HG03097 (cell line): ENCODE data around the gene CTH.
"Not testable (repeated sequence)": the region's sequence is repeated elsewhere in the genome, so short reads cannot be mapped to it uniquely, and the experiment has no call there.

Experiments
- ATAC-seq: cut with Tn5 transposase; IDR thresholded peaks from one replicate; pipeline ENCODE4 v1.9.1; 2021; ENCODE audit not compliant: unreplicated experiment, low FRiP score

Gene CTH

DNA sequence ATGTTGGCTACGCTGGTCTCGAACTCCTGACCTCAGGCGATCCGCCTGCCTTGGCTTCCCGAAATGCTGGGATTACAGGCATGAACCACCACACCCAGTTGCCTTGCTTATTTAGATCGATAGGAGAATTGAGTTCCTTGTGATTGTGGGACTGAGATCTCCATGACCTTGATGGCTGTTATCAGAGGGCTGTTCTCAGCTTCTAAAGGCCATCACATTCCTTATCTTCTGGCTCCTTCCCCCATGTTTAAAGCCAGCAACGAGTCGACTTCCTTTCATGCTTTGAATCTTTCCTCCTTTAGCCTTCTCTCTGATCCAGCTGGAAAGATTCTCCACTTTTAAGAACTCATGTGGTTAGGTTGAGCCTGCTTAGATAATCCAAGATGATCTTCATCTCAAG, 38.0 kb downstream of the CTH start:
- no peak for ATAC-seq

DNA sequence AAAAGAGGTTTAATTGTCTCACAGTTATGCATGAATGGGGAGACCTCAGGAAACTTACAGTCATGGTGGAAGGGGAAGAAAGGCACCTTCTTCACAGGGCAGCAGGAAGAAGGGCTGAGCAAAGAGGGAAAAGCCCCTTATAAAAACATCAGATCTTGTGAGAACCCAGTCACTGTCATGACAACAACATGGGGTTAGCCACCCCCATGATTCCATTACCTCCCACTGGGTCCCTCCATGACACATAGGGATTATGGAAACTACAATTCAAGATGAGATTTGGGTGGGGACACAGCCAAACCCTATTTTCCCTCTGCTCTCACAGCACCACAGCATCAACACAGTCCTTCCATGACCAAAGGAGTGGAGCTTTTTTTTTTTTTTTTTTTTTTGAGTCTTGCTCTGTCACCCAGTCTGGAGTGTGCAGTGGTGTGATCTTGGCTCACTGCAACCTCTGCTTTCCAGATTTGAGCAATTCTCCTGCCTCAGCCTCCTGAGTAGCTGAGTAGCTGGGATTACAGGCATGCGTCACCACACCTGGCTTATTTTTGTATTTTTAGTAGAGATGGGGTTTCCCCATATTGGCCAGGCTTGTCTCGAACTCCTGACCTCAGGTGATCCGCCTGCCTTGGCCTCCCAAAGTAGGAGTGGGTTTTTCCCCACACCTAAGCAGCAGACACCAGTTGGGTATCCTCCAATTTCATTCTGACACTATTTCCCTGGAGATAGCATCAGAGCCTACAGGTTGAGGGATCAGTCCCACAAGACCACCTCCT, 41.3 kb downstream of the CTH start:
- ATAC-seq = not testable (repeated sequence)

DNA sequence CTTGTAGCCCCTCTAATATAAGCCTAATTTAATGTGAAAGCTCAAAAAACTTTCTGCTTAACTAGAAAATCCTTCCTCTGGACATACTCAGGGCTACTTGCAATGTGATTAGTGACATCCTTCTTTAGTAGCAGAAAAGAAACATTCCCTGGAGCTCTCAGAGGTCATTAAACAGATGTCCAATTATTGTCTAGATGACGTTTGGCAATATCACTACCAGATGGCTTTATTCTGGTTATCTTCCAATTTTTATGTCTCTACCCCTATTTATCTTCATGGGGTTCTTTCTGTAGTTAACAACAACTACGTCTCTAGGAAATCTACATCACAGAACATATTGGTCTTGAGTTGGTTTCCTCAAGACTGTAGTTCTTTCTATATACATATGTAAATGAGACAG, 44.2 kb downstream of the CTH start:
- no peak for ATAC-seq

DNA sequence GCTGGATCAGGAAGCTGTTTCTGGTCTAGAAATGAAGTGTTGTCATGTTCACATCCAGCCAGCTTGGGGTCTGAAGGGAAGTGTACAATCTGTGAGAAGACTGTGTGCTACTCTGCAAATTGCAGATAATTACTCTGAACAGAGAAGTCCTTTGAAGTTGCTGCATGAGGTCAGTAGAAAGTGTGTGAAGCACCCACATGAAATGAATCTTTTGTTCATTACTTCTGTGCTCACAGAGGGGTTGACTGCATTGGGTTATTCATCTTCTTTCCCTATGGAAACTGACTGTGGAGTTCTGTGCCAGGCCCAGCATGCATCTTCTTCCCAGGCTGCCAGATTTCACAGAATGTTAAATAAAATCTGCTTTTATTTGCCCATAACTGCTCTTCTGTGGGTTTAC, 47.1 kb downstream of the CTH start:
- ATAC-seq = no peak

DNA sequence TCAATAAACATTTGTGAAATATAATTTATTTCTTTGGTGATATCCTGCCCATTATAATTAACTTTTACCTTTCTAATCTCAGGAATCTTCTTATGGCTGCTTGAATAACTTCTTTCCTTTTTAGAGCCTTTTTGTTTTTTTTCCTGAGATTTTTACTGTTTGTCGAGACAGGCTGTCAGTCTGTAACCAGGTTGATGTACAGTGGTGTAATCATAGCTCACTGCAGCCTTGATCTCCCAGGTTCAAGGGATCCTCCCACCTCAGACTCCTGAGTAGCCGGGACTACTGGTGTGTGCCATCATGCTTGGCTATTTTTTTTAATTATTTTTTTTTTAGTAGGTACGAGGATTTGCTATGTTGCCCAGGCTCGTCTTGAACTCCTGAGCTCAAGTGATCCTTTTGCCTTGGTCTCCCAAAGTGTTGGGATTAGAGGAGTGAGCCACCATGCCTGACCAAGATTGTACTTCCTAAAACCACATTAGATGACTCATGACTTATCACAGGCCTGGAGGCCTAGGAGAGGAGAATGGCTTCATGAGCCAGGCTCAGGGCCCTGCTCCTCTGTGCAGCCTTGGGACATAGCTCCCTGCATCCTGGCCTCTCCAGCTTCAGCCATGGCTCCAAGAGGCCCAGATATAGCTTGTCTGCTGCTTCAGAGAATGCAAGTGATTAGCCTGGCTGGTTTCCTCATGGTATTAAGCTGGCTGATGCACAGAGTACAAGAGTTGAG, 48.6 kb downstream of the CTH start:
- ATAC-seq = no peak

DNA sequence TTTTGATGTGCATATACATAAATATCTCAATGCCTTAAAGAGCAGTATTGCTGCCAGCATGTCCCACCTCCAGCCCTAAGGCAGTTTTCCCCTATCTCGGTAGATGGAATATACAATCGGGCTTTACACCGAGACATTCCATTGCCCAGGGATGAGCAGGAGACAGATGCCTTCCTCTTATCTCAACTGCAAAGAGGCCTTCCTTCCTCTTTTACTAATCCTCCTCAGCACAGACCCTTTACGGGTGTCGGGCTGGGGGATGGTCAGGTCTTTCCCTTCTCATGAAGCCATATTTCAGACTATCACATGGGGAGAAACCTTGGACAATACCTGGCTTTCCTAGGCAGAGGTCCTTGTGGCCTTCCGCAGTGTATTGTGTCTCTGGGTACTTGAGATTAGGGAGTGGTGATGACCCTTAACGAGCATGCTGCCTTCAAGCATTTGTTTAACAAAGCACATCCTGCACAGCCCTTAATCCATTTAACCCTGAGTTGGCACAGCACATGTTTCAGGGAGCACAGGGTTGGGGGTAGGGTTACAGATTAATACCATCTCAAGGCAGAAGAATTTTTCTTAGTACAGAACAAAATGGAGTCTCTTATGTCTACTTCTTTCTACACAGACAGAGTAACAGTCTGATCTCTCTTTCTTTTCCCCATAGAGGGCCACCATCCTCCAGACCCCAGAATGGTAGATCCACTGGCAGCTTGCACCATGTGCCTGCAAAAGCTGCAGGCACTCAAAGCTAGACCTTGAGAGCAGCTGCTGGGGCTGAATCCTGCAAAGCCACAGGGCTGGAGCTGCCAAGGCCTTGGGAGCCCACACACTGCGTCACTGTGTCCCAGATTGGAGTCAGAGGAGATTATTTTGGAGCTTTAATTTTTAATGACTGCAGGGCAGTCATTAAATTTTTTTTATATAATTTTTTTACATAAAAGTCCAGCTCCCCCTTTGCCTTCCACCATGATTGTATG, 50.0 kb downstream of the CTH start:
- not testable (repeated sequence) for ATAC-seq

DNA sequence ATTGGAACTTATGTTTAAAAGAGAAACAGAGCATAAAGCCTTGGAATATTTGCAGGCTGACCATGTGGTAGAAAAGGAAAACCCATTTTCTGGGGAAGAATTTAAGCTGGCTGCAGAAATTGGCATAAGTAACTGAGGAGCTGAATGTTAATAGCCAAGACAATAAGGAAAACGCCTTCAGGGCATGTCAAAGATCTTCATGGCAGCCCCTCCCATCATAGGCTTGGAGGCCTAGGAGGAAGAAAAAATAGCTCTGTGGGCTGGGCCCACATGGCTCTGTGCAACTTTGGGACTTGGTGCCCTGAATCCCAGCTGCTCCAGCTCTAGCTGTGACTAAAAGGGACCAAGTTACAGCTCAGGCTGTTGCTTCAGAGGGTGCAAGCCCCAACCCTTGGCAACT, 51.5 kb downstream of the CTH start:
- ATAC-seq = no peak

DNA sequence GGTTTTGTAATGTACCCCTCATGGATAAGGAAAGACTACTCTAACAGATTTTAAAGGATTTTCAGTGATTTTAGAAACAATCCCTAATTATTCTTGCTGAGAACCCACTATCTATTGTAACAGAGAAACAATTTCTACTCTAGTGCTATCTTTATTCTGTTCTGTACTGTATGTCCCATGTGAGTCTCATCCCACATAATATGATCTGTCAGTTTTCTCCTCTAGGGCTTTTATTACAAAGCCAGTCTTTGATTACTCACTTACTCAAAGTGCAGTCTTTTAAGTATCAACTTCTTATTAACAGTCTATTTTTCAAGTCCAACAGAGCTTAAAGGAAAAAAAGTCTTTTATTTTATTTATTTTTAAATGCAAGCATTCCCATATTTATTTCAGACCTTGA, 54.8 kb downstream of the CTH start:
- no peak for ATAC-seq

DNA sequence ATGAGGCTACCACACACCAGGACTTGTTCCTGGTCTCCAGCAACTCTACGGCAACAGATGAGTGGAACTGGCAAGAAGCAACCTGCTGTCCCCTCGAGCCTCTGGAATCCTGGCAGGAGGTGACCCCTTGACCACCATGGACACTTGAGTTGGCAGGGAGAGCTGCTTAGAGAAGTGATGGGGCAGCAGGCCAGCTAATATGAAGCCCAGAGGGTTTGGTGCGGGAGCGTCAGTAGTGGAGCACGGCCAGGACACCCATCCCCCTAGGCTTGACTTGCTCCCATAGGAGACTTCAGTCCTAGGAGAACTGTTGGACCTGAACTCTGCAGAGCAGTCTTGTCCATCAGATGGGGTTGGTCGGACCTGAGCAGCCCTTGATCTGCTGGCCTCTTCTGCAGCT, 56.5 kb downstream of the CTH start:
- ATAC-seq = no peak

DNA sequence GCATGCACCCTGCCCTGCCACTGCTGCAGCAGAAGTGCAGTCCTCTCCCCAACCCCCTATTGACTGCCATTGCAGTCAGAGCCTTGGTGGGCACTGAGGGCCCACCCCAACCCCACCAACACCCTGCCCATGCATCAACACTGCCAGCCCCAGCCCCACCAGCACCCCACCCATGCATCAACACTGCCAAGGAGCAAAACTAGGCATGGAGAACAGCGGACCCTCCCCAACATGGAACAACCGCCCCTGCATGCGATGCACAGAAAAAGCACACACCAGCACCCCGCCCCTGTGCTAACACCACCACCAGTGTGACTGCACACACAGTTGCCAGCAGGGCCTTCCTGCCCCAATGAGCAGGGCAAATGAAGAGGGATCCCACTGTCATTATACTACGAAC, 57.1 kb downstream of the CTH start:
- ATAC-seq = no peak

DNA sequence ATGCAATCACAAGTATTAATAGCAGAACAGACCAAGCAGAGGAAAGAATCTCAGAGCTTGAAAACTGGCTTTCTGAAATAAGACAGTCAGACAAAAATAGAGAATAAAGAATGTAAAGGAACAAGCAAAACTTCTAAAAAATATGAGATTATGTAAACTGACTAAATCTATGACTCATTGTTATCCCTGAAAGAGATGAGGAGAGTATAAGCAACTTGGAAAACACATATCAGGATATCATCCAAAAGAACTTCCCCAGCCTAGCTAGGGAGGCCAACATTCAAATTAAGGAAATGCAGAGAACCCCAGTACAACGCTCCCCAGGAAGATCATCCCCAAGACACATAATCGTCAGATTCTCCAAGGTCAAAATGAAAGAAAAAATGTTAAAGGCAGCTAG, 58.1 kb downstream of the CTH start:
- ATAC-seq = not testable (repeated sequence)

DNA sequence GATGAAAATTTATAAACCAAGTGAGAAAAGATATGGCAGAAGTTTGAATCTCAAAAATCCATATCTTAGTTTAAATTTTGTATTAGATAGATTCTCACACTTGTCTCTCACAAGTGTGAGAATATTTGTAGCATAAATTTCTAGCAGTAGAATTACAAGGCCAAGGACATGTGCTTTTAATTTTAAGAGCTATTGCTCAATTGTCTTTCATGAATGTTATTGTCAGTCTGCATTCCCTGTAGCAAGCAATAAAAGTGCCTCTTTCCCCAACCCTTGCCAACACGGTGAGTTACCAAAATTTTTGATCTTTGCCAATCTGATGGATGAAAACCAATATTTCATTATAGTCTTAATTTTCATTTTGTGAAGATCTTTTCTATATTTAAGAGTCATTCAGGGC, 64.0 kb downstream of the CTH start:
- no peak for ATAC-seq

DNA sequence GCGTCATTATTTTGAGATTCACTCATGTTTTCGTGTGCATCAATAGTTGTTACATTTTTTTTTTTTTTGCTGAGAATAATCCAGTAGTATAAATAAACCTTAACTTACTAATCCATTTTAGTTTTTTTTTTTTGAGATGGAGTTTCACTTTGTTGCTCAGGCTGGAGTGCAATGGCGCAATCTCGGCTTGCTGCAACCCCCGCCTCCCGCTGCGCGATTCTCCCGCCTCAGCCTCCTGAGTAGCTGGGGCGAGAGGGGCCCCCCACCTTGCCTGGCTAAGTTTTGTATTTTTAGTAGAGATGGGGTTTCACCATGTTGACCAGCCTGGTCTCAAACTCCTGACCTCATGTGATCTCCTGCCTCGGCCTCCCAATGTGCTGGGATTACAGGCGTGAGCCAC, 66.0 kb downstream of the CTH start:
- no peak for ATAC-seq

DNA sequence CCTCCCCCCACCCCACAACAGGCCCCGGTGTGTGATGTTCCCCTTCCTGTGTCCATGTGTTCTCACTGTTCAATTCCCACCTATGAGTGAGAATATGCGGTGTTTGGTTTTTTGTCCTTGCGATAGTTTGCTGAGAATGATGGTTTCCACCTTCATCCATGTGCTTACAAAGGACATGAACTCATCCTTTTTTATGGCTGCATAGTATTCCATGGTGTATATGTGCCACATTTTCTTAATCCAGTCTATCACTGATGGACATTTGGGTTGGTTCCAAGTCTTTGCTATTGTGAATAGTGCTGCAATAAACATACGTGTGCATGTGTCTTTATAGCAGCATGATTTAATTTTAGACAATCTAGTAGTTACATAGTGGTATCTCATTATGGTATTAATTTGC, 66.8 kb downstream of the CTH start:
- not testable (repeated sequence) for ATAC-seq

DNA sequence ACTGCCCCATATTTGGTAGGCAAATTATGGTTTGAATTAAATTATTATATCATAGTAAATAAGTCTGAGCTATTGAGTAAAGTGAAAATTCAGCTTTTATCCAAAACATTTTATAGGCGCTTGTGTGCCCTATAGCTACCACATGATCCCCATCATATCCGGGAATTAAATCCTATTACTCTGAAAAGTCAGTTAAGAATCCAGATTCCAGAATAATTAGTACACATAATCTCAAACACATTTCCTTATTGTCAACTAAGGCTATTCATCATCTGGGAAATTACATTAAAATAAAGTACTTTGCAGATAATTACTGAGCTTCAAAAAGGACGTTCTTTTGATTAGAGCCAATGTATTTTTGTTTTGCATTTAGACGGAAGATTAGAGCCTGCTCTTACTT, 72.3 kb downstream of the CTH start:
- ATAC-seq = no peak

DNA sequence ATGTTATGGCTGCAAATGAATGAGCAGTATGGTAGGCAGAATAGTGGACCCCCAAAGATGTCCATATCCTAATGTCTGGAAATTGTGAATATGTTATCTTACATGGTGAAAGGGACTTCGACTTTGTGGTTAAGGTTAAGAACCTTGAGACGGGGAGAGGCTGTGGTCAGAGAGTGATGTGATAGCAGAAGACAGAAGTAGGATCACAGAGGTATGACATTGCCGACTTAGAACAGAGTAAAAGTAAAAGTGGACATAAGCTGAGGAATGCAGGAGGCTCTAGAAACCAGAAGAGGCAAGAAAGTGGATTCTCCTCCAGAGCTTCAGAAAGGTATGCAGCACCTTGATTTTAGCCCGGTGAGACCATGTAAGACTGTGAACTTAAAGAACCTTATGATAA, 74.6 kb downstream of the CTH start:
- no peak for ATAC-seq

DNA sequence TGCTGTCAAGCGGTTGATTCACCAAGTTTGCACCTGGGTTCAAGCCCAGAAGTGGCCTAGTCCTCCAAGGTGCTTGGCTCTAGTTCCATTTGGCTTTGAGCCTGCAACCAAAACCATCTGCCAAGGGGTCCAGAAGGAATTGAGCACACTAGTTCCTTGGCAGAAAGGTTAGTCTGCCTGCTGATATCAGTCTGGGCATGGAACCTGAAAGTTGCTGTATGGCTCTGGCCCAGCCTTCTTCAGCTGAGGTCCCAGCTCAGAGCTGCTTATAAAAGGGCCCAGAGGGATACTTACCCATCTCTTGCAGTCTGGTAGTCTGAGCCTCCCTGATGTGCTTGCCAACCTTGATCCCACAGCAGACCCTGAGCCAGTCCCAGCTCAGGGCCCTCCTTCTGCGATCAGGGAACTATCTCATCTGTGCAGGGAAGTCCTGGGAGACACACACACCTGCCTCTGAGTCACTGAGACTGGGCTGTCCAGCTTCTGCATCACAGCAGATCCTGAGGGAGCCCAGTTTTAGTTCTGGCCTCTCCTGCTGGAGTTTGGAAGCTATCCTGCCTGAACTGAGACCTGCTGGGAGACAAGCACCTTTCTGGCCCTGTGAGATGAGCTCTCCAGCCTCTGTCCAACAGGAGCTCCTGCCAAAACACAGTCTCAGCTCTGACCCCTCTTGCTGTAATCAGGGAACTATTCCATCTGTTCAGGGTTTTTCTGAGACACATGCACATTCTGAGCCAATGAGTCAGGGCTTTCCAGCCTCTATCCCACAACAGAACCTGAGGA, 75.8 kb downstream of the CTH start:
- ATAC-seq = no peak

DNA sequence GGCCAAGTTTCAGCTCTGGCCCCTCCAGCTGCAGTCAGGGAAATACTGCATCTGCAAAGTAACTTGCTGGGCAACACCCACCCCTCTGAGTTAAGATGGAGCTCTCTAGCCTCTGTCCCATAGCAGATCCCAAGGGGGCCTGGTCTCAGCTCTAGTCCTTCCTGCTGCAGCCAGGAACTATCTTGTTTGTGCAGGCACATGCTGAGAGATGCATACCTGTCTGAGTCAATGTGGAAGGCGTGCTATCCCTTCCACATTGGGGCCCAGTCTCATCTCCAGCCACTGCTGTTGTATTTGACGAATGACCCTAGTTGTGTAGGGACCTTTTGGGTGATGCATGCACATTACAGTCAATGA, 76.4 kb downstream of the CTH start:
- no peak for ATAC-seq

DNA sequence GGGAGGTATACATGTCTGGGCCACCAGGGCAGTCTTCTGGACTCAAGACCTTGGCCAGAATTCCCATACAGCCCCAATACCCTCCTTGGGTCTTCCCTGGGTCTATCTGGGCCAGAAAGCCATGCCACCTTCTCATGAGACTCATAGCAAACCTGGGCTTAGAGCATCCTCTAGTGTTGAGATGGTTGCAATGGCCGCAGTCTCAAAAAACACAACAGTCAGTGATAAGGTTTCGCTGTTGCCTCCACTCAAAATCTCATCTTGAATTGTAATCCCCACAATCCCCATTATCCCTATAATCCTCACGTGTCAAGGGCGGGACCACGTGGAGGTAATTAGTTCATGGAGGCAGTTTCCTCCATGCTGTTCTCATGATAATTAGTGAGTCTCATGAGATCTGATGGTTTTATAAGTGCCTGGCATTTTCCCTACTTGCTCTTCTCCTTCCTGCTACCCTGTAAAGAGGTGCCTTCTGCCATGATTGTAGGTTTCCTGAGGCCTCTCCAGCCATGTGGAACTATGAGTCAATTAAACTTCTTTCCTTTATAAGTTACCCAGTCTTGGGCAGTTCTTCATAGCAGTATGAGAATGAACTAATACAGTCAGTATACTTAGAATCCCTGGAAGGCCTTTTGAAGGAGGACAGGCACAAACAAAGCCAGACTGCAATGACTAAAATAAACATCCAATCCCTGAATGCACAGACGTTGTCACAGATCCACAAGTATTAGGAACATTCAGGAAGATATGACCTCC, 77.0 kb downstream of the CTH start:
- no peak for ATAC-seq
